Vagina (tissue), 2 donors: ENCODE results near the gene TCN2.

Experiments used
- POLR2A ChIP-seq, 2 donors: fragments of 450-650 bp; IDR thresholded peaks; one replicate each; pipeline ENCODE4 v1.6.1; 2017; ENCODE audit warnings: antibody characterized with exemption in 2 of 2, mild to moderate bottlenecking in 2 of 2, moderate library complexity in 2 of 2
- POLR2AphosphoS5 ChIP-seq, 2 donors: sonication (generic); formaldehyde crosslinking; IDR thresholded peaks; one replicate each; pipeline ENCODE4 v1.9.0; 2017; ENCODE audit warnings: antibody characterized with exemption in 2 of 2, mild to moderate bottlenecking in 2 of 2, low read depth in 1 of 2; ENCODE audit not compliant: insufficient read depth in 1 of 2
- TF ChIP-seq, protein P1 (sequence below), 3 experiments: fragments of 450-650 bp in 2 of 3; fragments of 200-600 bp in 1 of 3; sonication (generic) in 1 of 3; IDR thresholded peaks; one replicate each; pipeline ENCODE4 v1.5.1; 2017 to 2019; ENCODE audit warnings: antibody characterized with exemption in 3 of 3, mild to moderate bottlenecking in 2 of 3, moderate library complexity in 2 of 3

DNA sequence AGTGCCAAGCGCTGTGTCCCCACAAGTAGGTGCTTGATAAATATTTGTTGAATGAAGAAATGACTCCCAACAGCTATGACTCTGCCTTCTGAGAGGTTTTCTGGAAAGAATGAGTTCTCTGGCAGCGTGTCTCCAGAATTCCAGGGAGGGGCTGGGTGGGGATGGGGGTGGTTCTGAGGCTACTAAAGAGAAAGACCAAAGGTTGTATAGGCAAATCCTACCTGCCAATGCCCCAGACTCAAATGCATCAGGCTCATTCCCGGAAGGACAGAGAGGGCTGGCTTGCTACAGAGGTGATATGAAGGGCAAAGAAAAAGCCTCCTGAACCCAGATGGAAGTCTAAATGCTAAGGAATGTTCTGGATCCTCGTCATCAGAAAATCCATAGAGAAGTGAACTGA lies 58.8 kb downstream of the TCN2 start:
- TF ChIP-seq, protein P1, sequence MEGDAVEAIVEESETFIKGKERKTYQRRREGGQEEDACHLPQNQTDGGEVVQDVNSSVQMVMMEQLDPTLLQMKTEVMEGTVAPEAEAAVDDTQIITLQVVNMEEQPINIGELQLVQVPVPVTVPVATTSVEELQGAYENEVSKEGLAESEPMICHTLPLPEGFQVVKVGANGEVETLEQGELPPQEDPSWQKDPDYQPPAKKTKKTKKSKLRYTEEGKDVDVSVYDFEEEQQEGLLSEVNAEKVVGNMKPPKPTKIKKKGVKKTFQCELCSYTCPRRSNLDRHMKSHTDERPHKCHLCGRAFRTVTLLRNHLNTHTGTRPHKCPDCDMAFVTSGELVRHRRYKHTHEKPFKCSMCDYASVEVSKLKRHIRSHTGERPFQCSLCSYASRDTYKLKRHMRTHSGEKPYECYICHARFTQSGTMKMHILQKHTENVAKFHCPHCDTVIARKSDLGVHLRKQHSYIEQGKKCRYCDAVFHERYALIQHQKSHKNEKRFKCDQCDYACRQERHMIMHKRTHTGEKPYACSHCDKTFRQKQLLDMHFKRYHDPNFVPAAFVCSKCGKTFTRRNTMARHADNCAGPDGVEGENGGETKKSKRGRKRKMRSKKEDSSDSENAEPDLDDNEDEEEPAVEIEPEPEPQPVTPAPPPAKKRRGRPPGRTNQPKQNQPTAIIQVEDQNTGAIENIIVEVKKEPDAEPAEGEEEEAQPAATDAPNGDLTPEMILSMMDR (IDR thresholded peaks at IDR 0.05): no peak
- no peak for TF ChIP-seq POLR2A (IDR thresholded peaks at IDR 0.05)
- TF ChIP-seq POLR2AphosphoS5 (IDR thresholded peaks at IDR 0.05; ENCODE audit: insufficient read depth in 1 of 2, low read depth in 1 of 2): no peak
